HepG2 (cell line): ENCODE data around the gene ADSL. TPM values are rescaled to one million over a fixed set of nuclear protein-coding genes. Genes with fewer than 3 reads are reported as not detected.

Source experiments
- ATAC-seq: fragments of 200-7000 bp; cut with Tn5 transposase; 3 replicates; pipeline ENCODE4 v1.9.1; 2020; ENCODE audit warnings: mild to moderate bottlenecking, moderate library complexity
- BruUV-seq: library from RNA; stranded (reverse); fragments of 400-500 nt; replicated peaks from 2 replicates; lab custom pipeline; 2021; lab: Mats Ljungman, UMichigan
- CTCF ChIA-PET: fragments of 300-600 bp; formaldehyde crosslinking; extraction: SDS; loops from one replicate; lab custom pipeline; 2021; ENCODE audit warnings: low total read pairs, inconsistent platforms, low intra/inter-chr PET ratio; lab: Yijun Ruan, JAX
- POLR2A ChIA-PET: fragments of 350-600 bp; sonication (Branson Sonifier 250); formaldehyde crosslinking; loops from one replicate; lab custom pipeline; 2020; ENCODE audit warnings: antibody characterized with exemption, inconsistent platforms; lab: Yijun Ruan, JAX
- DNase-seq: peaks from one replicate; pipeline ENCODE4 v3.0.0-alpha.2; 2015; ENCODE audit warnings: low spot score
- FAIRE-seq: peaks from 3 replicates; lab custom pipeline; 2011; peaks lifted over from hg19 to GRCh38; lab: Jason Lieb, UNC
- H2AFZ ChIP-seq: one replicate; pipeline ENCODE4 v1.6.1; 2011; ENCODE audit warnings: low read length, inconsistent platforms
- H3K27ac ChIP-seq: fragments of 300-600 bp; 3 replicates; pipeline ENCODE4 v1.8.0; 2011; ENCODE audit warnings: mixed run types, mild to moderate bottlenecking, mixed read lengths, low read length, inconsistent platforms; ENCODE audit not compliant: insufficient read depth; ENCODE audit errors: extremely low read length
- H3K27me3 ChIP-seq, 2 experiments: fragments of 200-600 bp in 1 of 2; 2 replicates in 1 of 2; 3 replicates in 1 of 2; pipeline versions ENCODE4 v1.6.0 to v1.8.0; 2011; ENCODE audit warnings: low read length in 2 of 2, mild to moderate bottlenecking in 2 of 2, moderate library complexity in 2 of 2, inconsistent platforms in 1 of 2; ENCODE audit not compliant: insufficient read depth in 2 of 2, control insufficient read depth in 1 of 2
- H3K36me3 ChIP-seq, 2 experiments: fragments of 200-600 bp in 1 of 2; replicated peaks in 1 of 2; 2 replicates in 1 of 2; 3 replicates in 1 of 2; pipeline versions ENCODE4 v1.5.1 to v1.8.0; 2011; ENCODE audit warnings: low read length in 2 of 2, inconsistent platforms in 1 of 2; ENCODE audit not compliant: insufficient read depth in 2 of 2, control insufficient read depth in 1 of 2
- H3K4me1 ChIP-seq: 2 replicates; pipeline ENCODE4 v1.5.1; 2012; ENCODE audit warnings: low read length, inconsistent platforms; ENCODE audit not compliant: insufficient read depth
- H3K4me2 ChIP-seq: 2 replicates; pipeline ENCODE4 v1.6.0; 2011; ENCODE audit warnings: low read depth, low read length, inconsistent platforms
- H3K4me3 ChIP-seq, 3 experiments: fragments of 200-600 bp in 1 of 3; sonication (generic), shearing (Covaris generic) in 1 of 3; replicated peaks in 1 of 3; 2 replicates each; pipeline ENCODE4 v1.5.1; 2011 to 2016; ENCODE audit warnings: low read length in 3 of 3, inconsistent platforms in 2 of 3, low read depth in 2 of 3, mild to moderate bottlenecking in 2 of 3, control low read depth in 1 of 3, mixed read lengths in 1 of 3; ENCODE audit not compliant: insufficient read depth in 1 of 3
- H3K79me2 ChIP-seq: one replicate; pipeline ENCODE4 v1.6.1; 2011; ENCODE audit warnings: low read length, inconsistent platforms; ENCODE audit not compliant: insufficient read depth
- H3K9ac ChIP-seq: 2 replicates; pipeline ENCODE4 v1.6.0; 2011; ENCODE audit warnings: mild to moderate bottlenecking, low read depth, low read length, inconsistent platforms; ENCODE audit not compliant: insufficient read depth
- H3K9me3 ChIP-seq: 2 replicates; pipeline ENCODE4 v1.5.1; 2012; ENCODE audit warnings: mild to moderate bottlenecking, low read length
- H4K20me1 ChIP-seq: 2 replicates; pipeline ENCODE4 v1.6.0; 2011; ENCODE audit warnings: inconsistent platforms, mild to moderate bottlenecking, low read length, moderate library complexity; ENCODE audit not compliant: insufficient read depth
- CERS6 ChIP-seq: sonication (generic); formaldehyde crosslinking; IDR thresholded peaks from 2 replicates; pipeline ENCODE4 v1.5.0; 2020; ENCODE audit warnings: missing genetic modification reagents
- SMC3 ChIP-seq: IDR thresholded peaks from 2 replicates; pipeline ENCODE4 v1.6.1; 2011; ENCODE audit warnings: low read length, improper control_type of control experiment
- U2AF1 ChIP-seq: fragments of 200-400 bp; formaldehyde crosslinking; optimal IDR thresholded peaks from 2 replicates; pipeline ENCODE3; 2017; ENCODE audit warnings: mild to moderate bottlenecking, low read depth, low read length
- ZBTB4 ChIP-seq: sonication (generic); formaldehyde crosslinking; IDR thresholded peaks from 2 replicates; pipeline ENCODE4 v1.4.0; 2020; ENCODE audit warnings: missing genetic modification reagents, mild to moderate bottlenecking, borderline replicate concordance
- ZNF543 ChIP-seq: sonication (generic); formaldehyde crosslinking; IDR thresholded peaks from 2 replicates; pipeline ENCODE4 v1.4.0; 2020; ENCODE audit warnings: mild to moderate bottlenecking, missing genetic modification reagents
- ZNF740 ChIP-seq: sonication (generic); formaldehyde crosslinking; IDR thresholded peaks from 2 replicates; pipeline ENCODE4 v1.4.0; 2020; ENCODE audit warnings: missing genetic modification reagents
- WGBS: methylation state at CpG from one replicate; pipeline ENCODE4 v1.1.6; 2017; ENCODE audit warnings: low lambda C conversion rate; 5-methylcytosine and 5-hydroxymethylcytosine counted together
- in situ Hi-C: cut with HindIII; loops from 2 replicates; pipeline ENCODE4 v1.10.0; 2017; ENCODE audit warnings: low pct_unique_long_range_greater_than_20kb; ENCODE audit not compliant: extremely low pct_ligation_motif_present
- intact Hi-C: fragments of 100-400 bp; cut with micrococcal nuclease; formaldehyde crosslinking; loops from one replicate; pipeline ENCODE4 v1.10.0; 2022; ENCODE audit not compliant: unreplicated experiment
- polyA plus RNA-seq, 8 experiments: library from polyadenylated mRNA; depleted of rRNA in 3 of 8; stranded (reverse) in 7 of 8; unstranded in 1 of 8; fragments of >200 nt; fragmentation: Illumina TruSeq in 4 of 8; extraction: Trizol in 4 of 8; gene quantifications; 2 replicates each; pipeline versions ENCODE4 v1.2.1 to v1.2.3, GENCODE V29; 2011 to 2016; ENCODE audit warnings: low read depth in 4 of 8, missing spikeins in 1 of 8, mixed read lengths in 1 of 8; ENCODE audit not compliant: insufficient read depth in 1 of 8
- total RNA-seq, 5 experiments: library from RNA; depleted of rRNA; stranded (reverse); fragments of >200 nt; fragmentation: Illumina TruSeq; extraction: Trizol; gene quantifications; 2 replicates each; pipeline ENCODE4 v1.2.3, GENCODE V29; 2016; ENCODE audit warnings: low read depth in 1 of 5

The ADSL gene
- total and polyA plus RNA-seq, 2 of the 13 experiments (the other 11 are each of a cell fraction or from before 2014, with no cell fraction given) = 123 to 174 TPM

- TSS peak; percentile 43 for BruUV-seq
- Histone ChIP-seq H3K36me3 (peaks cover 7 to 33% of the 10 kb centered on the region in 2 experiments), H3K27me3 (no peaks in the 10 kb centered on the region), H3K79me2 (no peaks in the 10 kb centered on the region), H3K4me1 (no peaks in the 10 kb centered on the region), H3K27ac (no peak overlapping the region), H2AFZ (no peak overlapping the region), H3K4me2 (no peak overlapping the region)
- in situ Hi-C loops (no loop called here), intact Hi-C loops (no loop called here)
- no peak for DNase-seq
- POLR2A ChIA-PET = interaction anchor here (0.6 kb wide), 1 partner anchor 136 kb away, joined by 4 read pairs; no protein-coding TSS in a partner anchor
- TF ChIP-seq SMC3 = no peak
- TF ChIP-seq ZNF740 (CRISPR knock-in tag) = no peak
- no peak for TF ChIP-seq ZBTB4 (CRISPR knock-in tag)
- no peak for TF ChIP-seq ZNF543 (CRISPR knock-in tag)
- no peak for TF ChIP-seq U2AF1
- TF ChIP-seq CERS6 (CRISPR knock-in tag) = no peak
- TF ChIP-seq, all 625 proteins: peak for 0
- no peaks in the 10 kb centered on the region; the same call in 1 of the 2 replicates for H4K20me1 ChIP-seq
- no peak overlapping the region for H3K9ac ChIP-seq
- ATAC-seq (no peak), FAIRE-seq (no peak)
- 97% methylated on average over 8 of the region's 8 CpGs for WGBS
- CTCF ChIA-PET = no interaction called here
- no peaks in the 10 kb centered on the region for H3K9me3 ChIP-seq
- no peak overlapping the region for H3K4me3 ChIP-seq
Observed at GRCh38 chr22:40323681-40324171, 22.6 kb upstream of the ADSL start.
